HG03432 (cell line): ENCODE data around the gene PRR7.

ENCODE experiments used
- ATAC-seq: cut with Tn5 transposase; IDR thresholded peaks from one replicate; pipeline ENCODE4 v1.9.1; 2021; ENCODE audit warnings: mild to moderate bottlenecking, moderate library complexity; ENCODE audit not compliant: unreplicated experiment

PRR7 gene

DNA sequence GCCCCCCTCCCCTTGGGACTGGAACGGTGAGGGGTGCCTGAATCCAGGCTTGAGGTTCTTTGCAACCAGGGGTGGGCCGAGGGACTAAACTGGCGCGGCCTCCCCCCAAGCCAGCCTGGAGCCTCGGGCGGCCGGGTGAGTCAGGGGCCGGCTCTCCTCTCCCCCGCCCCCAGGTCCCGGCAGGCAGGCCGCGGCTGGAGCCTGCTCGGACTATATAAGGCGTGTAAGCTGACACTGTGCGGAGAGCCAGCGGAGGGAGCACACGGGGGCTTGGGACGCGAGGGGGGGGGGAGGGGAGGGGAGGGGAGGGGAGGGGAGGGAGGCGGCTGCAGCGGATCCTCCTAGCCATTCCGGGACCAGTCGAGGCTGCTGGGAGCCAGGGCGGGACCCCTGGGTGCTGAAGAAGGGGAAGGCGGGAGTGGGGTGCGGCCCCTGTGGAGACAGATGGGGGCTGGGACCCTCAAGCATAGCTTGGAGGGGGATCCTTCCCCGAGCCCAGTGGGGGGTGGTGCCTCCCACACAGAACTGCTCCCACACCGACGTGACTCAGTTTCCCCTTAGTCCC, 50.2 kb downstream of the PRR7 start:
- no peak for ATAC-seq

DNA sequence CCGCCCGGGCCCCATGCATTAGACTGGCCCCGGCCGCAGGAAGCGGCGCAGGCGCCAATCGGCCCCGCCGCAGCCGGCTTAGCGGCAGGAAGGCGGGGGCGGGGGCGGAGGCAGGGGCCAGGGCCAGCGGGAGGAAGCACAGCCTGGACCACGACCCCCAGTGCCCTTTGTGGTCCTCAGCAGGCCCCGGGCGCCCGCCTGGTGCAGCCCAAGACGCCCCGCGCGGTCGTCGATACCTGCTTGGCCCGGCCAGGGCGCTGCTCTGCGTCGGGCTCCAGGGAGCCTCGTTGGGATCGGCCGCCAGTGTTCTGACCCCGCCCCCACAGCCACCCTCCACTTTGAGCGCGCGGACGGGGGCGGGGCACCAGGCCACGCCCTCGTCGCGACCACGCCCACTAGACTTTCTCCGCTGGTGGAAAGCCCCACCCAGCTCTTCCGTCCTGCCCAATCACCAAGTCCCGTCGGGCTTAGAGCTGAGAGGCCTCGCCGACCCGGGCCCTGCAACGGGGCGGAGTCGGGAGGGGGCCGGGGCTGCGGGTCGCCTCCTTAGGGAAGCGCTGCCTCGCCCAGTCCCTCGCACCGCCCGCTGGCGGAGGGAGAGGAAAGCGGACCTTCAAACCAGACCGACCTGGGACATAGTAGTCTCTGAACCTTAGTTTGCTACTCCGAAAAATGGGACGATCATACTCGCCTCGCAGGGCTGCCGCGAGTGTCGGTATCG, 50.8 kb downstream of the PRR7 start, which contains the start of gene PDLIM7:
Gene PDLIM7 (minus strand): TSS at position 313 of the 721 bp plus-strand sequence. CDS start 1,092 bp downstream, outside the sequence.
- peak; percentile 81 for ATAC-seq

DNA sequence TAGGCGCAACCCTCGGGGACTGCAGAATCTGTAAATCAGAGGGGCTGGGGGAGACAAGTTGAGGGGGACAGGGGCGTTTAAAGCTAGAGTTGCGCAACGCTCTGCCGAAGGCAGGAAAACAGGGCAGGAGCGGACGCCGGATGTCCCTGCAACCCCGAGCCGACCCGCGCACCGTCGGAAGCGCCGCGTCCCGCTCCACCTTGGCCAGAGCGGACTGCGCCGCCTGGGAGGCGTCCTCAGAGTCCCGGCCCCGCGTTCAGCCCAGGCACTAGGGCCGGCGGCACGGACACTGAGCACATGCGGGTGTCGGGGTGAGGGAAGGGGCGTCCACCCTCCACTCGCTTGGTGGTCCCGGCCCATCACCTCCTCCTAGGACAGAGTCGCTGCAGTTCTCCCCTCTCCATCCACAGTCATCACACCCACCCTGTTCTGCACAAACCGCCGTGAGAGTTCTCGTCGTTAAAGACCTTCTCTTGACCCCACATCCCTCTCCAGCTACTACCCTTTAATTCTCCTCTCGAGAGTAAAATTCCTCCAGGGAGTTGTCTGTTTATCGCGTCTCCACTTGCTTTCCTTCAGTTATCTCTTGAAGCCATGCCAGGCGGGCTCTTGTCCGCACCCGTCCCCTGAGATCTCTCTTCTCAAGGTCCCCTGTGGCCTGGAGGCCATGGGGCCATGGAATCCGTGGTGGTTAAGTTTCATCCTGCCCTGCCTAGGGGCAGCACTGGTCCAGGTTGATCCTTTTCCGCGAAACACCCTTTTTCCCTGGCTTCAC, 51.6 kb downstream of the PRR7 start:
- peak; percentile 1 for ATAC-seq

DNA sequence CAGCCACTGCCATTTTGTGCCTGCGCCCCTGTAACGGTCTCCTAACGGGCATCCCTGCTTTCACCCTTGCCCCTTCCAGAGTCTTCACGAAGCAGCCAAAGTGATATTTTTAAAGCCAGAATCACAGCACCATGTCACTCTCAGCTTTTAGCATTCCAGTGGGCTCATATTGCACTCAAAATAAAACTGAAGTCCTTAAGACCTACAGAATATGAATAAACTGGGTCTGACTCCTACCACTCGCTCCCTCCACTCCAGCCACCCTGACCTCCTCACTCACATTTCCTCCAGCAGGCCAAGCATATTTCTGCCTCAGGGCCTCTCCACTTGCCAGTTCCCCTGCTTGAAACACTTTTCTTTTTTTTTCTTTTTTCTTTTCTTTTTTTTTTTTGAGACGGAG, 53.2 kb downstream of the PRR7 start:
- ATAC-seq = no peak

DNA sequence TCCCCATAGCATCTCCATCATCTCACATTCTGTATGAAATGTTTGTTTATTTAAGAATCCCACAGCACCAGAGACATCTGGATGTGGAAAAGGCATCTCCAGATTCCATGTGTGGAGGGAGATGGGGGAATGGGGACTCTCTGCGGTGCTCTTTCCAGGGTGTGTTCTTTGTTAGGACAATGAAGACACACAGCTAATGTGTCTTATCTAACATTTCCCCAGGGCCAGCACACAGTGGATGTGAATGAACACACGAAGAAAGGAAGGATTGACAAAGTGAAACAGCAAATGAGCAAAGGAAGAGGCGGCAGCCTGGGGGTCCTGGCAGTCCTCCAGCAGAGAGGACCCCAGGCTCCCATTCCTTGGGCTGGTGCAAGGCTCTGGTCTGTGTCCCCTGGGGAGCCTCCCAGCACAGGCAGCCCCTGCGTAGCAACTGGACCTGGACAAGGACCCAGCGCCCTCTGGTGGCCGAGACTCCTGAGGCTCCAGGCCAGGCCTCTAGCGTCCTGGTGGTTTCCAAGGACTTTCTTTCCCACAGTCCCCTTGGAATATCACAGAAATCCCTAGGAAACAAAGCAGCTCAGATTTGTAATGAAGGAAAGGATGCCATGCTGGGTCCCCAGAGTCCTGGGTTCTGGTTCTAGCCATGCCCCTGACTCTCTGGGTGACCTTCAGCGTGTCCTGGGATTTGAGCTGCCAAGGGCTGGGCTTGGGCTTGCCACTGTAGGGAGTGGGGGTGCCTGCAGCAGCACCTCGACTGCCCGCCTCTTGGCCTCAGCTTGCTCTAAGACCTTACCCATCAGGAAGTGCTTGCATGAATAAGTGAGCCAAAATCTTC, 54.3 kb downstream of the PRR7 start:
- peak; percentile 19 for ATAC-seq

DNA sequence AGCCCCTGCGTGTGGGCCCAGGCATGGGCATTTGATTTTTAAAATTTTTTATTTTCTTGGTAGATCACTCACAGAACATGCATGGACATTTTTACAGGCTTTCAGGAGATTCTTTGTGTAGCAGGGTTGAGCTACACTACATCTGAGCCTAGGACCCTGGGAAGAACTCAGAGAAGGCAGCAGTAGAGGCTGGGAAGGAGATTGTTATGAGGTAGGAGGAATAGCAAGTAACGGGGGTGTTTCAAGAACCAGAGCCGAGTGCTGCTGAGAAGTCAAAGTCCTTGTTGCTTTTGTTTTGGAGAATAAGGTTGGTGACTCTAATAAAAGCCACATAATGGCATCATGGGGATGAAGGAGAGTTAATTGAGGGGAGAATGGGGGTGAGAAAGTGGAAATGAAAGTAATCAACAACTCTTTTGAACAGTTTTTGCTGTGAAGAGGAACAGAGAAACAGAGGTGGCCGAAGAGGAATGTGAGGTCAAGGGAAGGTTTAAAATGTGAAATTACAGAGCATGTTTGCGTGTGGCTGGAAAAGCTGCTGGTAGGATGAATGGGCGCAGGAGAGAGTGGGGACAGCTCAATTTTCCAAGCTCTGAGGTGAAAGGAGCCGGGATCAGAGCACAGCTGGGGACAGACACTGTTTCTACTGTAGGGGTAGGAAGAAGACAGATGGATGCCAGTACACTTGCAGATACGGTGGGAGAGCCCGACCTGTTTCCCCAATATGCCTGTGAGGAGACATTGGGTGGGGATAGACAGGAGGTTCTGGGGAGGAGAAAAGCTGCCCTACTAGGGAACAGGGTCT, 55.5 kb downstream of the PRR7 start:
- ATAC-seq = no peak

DNA sequence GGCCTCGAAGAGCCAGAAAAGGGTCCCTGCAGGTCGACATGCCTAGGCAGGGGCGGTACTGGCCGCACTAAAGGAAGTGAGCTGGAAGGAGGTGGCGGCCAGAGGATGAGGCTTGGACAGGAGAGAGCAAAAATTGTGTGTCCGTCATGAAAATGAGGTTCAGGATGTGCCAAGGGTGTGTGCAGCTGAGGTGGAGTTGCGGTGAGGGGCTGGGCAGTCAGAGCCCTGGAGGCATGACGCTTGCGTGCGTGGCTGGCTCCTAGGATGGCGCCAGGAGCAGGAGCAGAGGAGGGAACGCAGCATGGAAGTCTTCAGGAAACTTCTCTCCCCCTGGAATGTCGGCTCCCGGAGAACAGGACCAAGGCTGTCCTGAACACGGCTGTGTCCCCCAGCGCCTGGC, 56.3 kb downstream of the PRR7 start:
- ATAC-seq = no peak

DNA sequence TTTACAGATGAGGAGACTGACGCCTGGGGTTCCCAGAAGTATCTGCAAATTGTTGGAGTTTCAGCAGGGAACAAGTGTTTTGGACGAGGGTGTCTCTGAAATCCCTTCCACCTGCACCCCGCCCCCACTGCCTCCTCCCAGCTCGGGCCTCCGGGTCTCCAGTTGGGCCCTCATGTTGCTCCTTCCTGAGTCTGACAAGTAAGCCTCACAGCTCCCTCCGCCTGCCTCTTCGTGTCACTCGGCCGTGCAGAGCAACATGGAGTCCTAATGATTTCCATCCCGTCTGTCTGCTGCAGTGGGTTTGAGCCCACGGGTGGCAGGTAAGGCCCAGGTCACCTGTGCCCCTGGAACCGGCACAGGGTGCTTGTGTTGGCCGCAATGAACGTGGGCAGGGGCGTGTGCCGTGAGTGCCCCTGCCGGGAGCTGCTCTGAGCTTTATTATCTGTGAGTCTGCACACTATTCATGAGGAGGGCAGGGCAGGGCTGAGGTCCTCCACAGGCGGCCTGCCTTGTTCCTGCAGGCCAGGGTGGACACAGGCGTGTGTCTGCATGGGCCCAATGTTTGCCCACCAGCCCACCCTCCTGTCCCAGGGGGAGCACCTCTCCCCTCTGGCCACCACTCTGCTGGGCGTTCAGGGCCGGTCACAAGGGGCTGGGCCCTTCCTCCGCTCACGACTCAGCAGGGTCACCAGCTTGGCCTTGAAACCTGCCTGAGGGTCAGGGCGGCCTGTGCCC, 56.9 kb downstream of the PRR7 start:
- no peak for ATAC-seq

DNA sequence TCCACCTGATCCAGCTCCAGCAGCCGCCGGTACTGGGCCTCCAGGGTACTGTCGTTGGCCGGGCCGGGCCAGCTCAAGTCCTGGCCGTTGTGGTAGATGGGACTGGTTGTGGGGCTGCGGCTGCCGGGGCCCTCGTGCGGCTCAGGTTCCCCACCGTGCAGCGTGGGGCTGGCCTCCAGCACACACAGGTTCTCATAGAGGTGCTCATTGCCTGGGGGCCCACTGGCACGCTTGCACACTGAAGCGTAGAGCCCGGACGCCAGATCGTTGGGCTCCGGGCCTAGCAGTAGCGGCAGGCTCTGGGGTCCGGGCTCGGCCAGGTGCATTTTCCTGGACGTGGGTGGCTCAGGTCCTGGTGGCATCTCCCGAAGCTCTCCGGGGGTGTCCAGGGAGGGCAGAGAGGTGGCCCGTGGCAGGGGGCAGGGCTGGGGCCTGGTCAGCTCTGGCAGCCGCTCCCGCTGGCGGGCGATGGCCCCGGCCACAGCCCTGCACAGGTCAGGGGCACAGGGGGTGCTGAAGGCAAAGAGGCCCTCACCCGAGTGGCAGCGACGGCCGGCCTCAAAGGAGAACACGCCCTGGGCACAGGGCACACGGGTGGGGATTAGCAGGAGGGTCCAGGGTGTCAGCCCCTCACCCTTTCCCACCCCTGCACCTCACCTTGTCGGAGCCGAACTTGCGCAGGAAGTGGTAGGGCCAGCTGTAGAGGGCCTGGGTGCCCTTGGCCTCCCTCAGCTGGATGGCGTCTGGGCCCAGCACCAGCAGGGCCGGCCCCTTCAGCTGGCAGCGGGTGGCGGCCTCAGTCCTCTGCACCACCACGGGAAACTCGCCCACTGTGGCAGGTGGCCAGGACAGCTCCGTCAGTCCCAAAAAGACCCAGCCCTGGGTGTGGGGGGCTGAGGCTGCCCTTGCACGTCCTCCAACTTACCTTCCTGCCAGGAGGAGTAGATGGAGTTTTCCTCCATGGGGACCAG, 57.8 kb downstream of the PRR7 start:
- ATAC-seq = no peak

DNA sequence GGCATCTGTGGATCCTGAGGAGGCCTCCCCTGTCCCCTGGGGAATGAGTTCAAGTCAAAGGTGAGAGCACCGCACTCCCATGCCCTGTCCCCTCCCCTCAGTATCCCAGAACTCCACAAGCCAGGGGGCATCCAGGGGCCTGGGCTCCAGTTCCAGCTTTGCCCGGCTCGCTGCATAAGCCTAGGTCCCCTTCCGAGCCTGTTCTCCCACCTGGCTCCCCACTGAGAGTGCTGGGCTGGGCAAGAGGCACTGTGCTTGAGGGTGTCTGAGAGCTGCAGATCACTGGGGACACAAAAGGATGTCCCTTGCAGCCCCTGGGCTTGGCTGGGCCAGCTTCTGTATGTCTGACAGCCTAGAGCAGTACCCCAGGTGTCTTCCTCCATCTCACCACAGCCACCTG, 58.5 kb downstream of the PRR7 start:
- no peak for ATAC-seq
